NCI-H1694 (cell line): ENCODE results near the gene ZSCAN5C.
"Not testable (repeated sequence)": the region's sequence is repeated elsewhere in the genome, so short reads cannot be mapped to it uniquely, and the experiment has no call there.

ENCODE experiments used
- DNase-seq: peaks from one replicate; lab custom pipeline; 2025; lab: John Stamatoyannopoulos, UW

The ZSCAN5C gene

DNA sequence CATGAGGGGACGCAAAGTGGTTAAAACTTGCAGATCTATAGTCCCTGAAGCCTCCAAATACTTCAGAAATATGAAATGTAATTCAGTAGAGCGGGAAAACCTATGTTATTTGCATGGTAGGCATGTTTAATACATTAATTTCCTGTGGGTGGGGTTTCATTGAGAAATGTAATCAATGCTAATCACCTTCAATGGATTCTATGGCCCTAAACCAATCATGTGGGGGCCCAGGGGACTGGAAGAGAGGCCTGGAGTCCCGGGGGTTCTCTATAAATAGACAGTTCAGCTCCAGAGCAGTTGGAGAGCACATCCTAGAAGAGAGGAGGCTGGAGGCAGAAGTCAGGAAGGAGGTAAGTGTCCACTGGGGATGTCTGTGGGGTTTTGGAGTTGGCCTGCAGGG is at the start of gene ZSCAN5C:
Gene ZSCAN5C (plus strand): TSS at position 301 of the 400 bp plus-strand sequence. CDS start 3,641 bp downstream, outside the sequence.
- DNase-seq, result no peak

GRCh38 chr19:56152644-56153043 is 49.4 kb upstream of the ZSCAN5C start:
- no peak for DNase-seq

DNA sequence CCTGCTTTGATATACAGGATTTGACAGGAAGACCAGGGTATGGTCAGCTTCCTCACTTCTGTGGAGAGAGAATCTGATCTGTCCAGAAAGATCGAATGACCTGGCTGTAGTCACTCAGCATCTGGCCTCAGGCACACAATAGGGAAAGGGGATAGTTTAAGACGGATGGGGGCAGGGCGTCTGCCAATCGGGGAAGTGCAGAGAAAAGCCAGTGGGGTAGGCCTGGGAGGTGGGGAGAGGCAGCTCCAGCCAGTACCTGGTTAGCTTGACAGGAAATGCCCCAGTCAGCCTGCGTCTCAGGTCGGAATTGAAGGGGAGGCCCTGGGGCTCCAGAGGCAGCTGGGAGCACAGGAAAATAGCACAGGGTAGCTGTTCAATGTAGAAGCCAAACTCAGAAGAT is 48.6 kb upstream of the ZSCAN5C start:
- DNase-seq, result no peak

GRCh38 chr19:56155124-56155687 is 46.9 kb upstream of the ZSCAN5C start:
- DNase-seq, result no peak

DNA sequence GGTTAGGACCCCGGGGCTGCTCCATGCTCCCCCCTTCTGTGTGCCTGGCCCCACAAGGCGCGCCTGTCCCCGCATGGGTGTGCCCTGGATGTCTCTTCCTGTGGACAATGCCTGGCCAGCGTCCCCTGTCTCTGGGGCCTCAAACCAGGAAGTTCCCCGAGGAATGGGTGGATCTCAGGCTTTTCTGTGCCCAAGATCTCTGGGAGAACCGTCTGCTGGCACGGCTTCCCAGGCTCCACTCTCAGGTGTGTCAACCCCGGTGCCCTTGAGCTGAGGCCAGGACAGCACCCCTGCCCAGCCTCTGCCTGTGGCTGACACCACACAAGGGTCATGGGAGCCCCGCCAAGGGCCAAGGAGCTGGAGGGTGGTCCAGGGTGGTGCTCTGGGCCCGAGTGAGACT is 45.3 kb upstream of the ZSCAN5C start:
- DNase-seq, result no peak

GRCh38 chr19:56158170-56158757 is 43.8 kb upstream of the ZSCAN5C start:
- DNase-seq, result no peak

- DNase-seq, result no peak
These were observed 43.0 kb upstream of the ZSCAN5C start for GRCh38 chr19:56159009-56159559.

DNA sequence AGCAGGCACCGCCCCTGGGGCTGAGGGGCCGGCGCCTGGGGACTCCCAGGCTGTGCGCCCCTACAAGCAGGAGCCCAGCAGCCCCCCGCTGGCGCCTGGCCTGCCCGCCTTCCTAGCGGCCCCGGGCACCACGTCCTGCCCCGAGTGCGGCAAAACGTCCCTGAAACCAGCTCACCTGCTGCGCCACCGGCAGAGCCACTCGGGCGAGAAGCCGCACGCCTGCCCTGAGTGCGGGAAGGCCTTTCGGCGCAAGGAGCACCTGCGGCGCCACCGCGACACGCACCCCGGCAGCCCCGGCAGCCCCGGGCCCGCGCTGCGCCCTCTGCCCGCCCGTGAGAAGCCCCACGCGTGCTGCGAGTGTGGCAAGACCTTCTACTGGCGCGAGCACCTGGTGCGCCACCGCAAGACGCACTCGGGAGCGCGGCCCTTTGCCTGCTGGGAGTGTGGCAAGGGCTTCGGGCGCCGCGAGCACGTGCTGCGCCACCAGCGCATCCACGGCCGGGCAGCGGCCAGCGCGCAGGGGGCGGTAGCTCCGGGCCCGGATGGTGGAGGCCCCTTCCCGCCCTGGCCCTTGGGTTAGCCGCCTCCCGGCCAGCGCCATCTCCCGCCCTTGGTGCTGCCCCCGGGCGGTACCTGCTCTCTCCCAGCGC is 42.3 kb upstream of the ZSCAN5C start:
- DNase-seq, result no peak

- no peak for DNase-seq
These were observed 40.5 kb upstream of the ZSCAN5C start for GRCh38 chr19:56161534-56161933.

- DNase-seq, result no peak
These were observed 39.8 kb upstream of the ZSCAN5C start for GRCh38 chr19:56162258-56162657.

DNA sequence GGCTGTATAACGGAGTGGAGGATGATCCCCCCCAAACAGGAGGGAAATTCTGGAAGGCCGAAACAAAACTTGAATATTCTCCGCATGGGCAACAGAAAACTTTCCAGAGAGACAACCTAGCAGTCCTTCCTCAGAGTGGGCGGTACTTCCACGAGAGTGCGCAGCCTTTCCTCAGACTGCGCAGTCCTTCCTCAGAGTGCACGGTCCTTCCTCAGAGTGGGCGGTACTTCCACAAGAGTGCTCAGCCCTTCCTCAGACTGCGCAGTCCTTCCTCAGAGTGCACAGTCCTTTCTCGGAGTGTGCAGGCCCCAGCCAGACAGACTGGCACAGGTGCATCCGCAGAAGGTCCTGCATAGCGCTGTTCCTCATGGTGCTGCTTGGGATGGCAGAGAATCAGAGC is 39.0 kb upstream of the ZSCAN5C start:
- no peak for DNase-seq

DNA sequence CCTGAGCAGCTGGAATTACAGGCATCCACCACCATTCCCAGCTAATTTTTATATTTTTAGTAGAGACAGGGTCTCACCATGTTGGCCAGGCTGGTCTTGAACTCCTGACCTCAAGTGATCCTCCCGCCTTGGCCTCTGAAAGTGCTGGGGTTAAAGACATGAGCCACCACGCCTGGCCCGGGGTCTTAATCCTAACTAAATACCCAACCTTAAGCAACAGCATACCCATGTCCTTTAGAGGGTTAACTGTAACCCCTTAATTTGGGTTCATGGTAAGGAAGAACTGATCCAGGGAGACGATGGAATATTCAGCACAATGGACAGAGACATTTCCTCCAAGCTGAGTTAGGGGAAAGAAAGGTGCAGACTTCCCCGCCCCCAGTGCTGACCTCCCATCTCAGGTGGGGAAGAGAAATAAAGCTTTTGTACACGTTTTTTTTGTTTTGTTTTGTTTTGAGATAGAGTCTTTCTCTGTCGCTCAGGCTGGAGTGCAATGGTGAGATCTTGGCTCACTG is 35.0 kb upstream of the ZSCAN5C start:
- DNase-seq, result no peak

DNA sequence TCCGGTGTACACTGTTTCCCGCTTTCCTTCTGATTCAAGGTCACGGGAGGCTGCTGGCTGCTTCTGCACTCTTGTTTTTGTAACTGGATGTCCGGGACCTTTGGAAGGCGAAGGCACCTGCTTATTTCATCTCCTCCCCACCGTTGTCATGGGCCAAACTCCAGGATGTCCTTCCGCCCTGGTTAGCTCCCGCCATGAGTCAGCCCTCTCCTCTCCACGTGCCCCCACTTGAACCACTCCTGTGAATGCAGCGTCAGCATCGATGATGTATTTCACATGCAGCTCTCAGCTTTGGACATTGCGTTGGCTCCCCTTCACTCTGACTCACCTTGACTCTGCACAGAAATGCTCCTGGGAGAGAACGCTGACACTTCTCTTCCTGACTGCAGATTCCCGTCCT is 31.8 kb upstream of the ZSCAN5C start:
- DNase-seq, result no peak

DNA sequence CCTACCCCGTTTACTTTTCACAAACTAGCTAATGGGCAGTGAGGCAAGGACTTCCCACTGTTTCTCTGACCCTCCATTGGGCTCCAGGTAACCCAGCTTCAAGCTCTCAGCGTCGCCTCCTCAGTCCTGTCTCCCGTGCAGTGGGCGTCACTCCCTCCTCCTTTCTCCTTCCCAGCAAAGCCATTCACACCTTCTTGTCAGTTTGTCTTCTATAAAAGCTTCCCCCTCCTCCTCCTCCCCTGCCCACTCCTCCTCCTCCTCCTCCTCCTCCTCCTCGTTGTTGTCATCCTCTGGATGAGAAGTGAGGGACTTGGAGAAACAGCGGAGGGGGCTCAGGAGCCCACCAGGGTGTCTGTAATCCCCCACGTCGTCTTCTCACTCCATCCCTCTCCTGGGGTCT is 28.0 kb upstream of the ZSCAN5C start:
- DNase-seq, result no peak

- DNase-seq, result no peak
These were observed 27.5 kb upstream of the ZSCAN5C start for GRCh38 chr19:56174550-56174949.

GRCh38 chr19:56175861-56176307 is 26.2 kb upstream of the ZSCAN5C start, which contains the start of gene GALP:
Gene GALP, plus strand, starts transcription at chr19:56176008. Its CDS starts 1,101 bp downstream, at chr19:56177109.
- DNase-seq, result not testable (repeated sequence)

GRCh38 chr19:56176310-56176709 is 25.8 kb upstream of the ZSCAN5C start:
- DNase-seq, result not testable (repeated sequence)

GRCh38 chr19:56176881-56177280 is 25.2 kb upstream of the ZSCAN5C start:
- DNase-seq, result no peak

DNA sequence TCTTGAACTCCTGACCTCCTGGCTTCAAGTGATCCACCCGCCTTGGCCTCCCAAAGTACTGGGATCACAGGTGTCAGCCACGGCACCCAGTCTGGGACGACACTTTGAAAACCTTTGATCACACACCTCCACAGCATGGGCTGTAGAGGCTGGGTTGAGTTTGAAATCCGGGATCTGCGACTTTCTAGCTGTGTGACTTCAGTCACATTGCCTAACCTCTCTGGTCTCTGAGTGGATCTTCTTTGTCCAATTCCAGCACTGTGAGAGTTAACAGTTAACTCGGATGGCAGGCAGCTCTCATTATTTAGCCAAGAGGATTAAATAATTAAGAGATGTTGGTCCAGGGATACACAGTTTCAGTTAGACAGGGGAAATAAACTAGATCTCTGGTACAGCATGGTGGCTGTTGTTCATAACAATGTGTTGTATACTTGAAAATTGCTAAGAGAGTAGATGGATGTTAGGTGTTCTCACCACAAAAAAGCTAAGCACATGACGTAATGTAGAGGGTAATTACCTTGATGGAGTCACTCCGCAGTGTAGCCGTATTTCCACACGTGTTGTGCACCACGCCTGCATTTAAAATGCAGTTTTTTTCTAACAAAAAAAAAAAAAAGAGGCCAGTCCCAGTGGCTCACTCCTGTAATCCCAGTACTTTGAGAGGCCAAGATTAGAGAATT is 24.4 kb upstream of the ZSCAN5C start:
- no peak for DNase-seq

DNA sequence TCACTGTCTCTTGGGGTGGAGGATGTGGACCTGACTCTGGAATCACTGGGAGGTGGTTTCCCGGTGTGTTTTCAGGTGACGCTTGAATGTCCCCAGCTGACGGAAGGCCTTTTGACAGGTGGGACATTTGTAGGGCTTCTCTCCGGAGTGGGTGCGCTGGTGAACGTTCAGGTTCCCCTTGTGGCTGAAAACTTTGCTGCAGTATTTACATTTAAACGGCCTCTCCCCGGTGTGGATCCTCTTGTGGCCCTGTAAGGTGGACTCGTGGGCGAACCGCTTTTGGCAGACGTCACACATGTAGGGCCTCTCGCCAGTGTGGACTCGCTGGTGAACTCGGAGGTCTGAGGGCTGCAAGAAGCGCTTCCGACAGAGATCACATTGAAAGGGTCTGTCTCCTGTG is 12.3 kb upstream of the ZSCAN5C start:
- no peak for DNase-seq

- DNase-seq, result no peak
These were observed 11.0 kb upstream of the ZSCAN5C start for GRCh38 chr19:56191115-56191514.

DNA sequence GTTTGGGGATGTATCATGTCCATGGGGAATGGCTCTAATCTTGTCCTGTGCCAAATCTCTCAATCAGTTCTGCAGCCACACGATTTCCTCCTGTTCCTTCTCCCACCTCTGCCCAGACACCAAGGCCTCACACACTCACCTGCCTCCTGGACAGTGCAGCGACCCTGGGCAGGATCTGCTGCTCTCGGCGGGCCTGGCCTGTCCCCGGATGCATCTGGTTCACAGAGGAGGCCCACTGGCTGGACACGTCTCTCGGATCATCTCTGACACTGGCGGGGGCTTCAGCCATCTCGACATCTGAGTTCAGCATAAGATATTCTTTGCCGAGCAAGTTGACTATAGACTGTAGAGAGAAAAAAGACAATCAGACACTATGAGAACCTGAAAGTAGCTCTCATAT is 10.4 kb upstream of the ZSCAN5C start:
- DNase-seq, result no peak
